HEK293 (cell line): ENCODE results near the gene BATF2.
A peak's percentile ranks its signal among the peaks of the same experiment; 100 is the strongest.

Experiments used
- BCL11B ChIP-seq: fragments of 450-650 bp; formaldehyde crosslinking; IDR thresholded peaks from 2 replicates; pipeline ENCODE4 v1.5.1; 2016; ENCODE audit warnings: low read depth, missing biosample characterization, missing genetic modification characterization
- KLF17 ChIP-seq: fragments of 450-650 bp; formaldehyde crosslinking; IDR thresholded peaks from 2 replicates; pipeline ENCODE4 v1.5.1; 2016; ENCODE audit warnings: missing biosample characterization, missing genetic modification characterization
- MZF1 ChIP-seq: fragments of 450-650 bp; formaldehyde crosslinking; IDR thresholded peaks from 2 replicates; pipeline ENCODE4 v1.5.1; 2017; ENCODE audit warnings: missing biosample characterization, missing genetic modification characterization, borderline replicate concordance
- PBX3 ChIP-seq: sonication (generic); formaldehyde crosslinking; IDR thresholded peaks from 2 replicates; pipeline ENCODE4 v1.8.1; 2022; ENCODE audit warnings: mild to moderate bottlenecking, moderate library complexity, missing genetic modification reagents
- PRDM1 ChIP-seq: fragments of 450-650 bp; formaldehyde crosslinking; IDR thresholded peaks from 2 replicates; pipeline ENCODE4; 2016; ENCODE audit warnings: missing biosample characterization, missing genetic modification characterization
- RBAK ChIP-seq: fragments of 450-650 bp; formaldehyde crosslinking; IDR thresholded peaks from 2 replicates; pipeline ENCODE4 v1.5.1; 2016; ENCODE audit warnings: missing biosample characterization, missing genetic modification characterization
- SP3 ChIP-seq: fragments of 450-650 bp; formaldehyde crosslinking; IDR thresholded peaks from 2 replicates; pipeline ENCODE4 v1.5.1; 2016; ENCODE audit warnings: missing biosample characterization, missing genetic modification characterization
- ZBTB20 ChIP-seq: fragments of 450-650 bp; formaldehyde crosslinking; IDR thresholded peaks from 2 replicates; pipeline ENCODE4 v1.5.1; 2016; ENCODE audit warnings: missing biosample characterization, missing genetic modification characterization
- ZBTB44 ChIP-seq: fragments of 450-650 bp; IDR thresholded peaks from 2 replicates; pipeline ENCODE4 v1.5.1; 2018; ENCODE audit warnings: missing biosample characterization, mild to moderate bottlenecking, missing genetic modification characterization
- ZFP69B ChIP-seq: fragments of 450-650 bp; formaldehyde crosslinking; IDR thresholded peaks from 2 replicates; pipeline ENCODE4 v1.5.1; 2016; ENCODE audit warnings: missing biosample characterization, missing genetic modification characterization
- ZNF214 ChIP-seq: fragments of 450-650 bp; formaldehyde crosslinking; IDR thresholded peaks from 2 replicates; pipeline ENCODE4 v1.5.1; 2017; ENCODE audit warnings: missing biosample characterization, mild to moderate bottlenecking, missing genetic modification characterization, borderline replicate concordance
- ZNF239 ChIP-seq: fragments of 450-650 bp; formaldehyde crosslinking; IDR thresholded peaks from 2 replicates; pipeline ENCODE4 v1.5.1; 2016; ENCODE audit warnings: missing biosample characterization, missing genetic modification characterization
- ZNF335 ChIP-seq: fragments of 450-650 bp; formaldehyde crosslinking; conservative IDR thresholded peaks from 2 replicates; pipeline ENCODE4 v1.5.1; 2016; ENCODE audit warnings: missing biosample characterization, missing genetic modification characterization
- ZNF433 ChIP-seq: fragments of 450-650 bp; formaldehyde crosslinking; IDR thresholded peaks from 2 replicates; pipeline ENCODE4 v1.5.1; 2016; ENCODE audit warnings: missing biosample characterization, missing genetic modification characterization, low read depth
- ZNF488 ChIP-seq: fragments of 450-650 bp; formaldehyde crosslinking; IDR thresholded peaks from 2 replicates; pipeline ENCODE4 v1.5.1; 2016; ENCODE audit warnings: missing biosample characterization, missing genetic modification characterization
- ZNF510 ChIP-seq: fragments of 450-650 bp; formaldehyde crosslinking; IDR thresholded peaks from 2 replicates; pipeline ENCODE4 v1.5.1; 2018; ENCODE audit warnings: mild to moderate bottlenecking, missing genetic modification characterization, missing biosample characterization; ENCODE audit not compliant: insufficient replicate concordance
- ZNF518A ChIP-seq: fragments of 450-650 bp; formaldehyde crosslinking; conservative IDR thresholded peaks from 2 replicates; pipeline ENCODE4 v1.5.1; 2016; ENCODE audit warnings: low read depth, missing biosample characterization, missing genetic modification characterization
- ZNF548 ChIP-seq: fragments of 450-650 bp; formaldehyde crosslinking; IDR thresholded peaks from 2 replicates; pipeline ENCODE4 v1.5.1; 2016; ENCODE audit warnings: missing biosample characterization, missing genetic modification characterization
- ZNF560 ChIP-seq: fragments of 450-650 bp; formaldehyde crosslinking; IDR thresholded peaks from 2 replicates; pipeline ENCODE4 v1.5.1; 2017; ENCODE audit warnings: missing biosample characterization, missing genetic modification characterization, borderline replicate concordance
- ZNF585B ChIP-seq: fragments of 450-650 bp; formaldehyde crosslinking; IDR thresholded peaks from 2 replicates; pipeline ENCODE4 v1.5.1; 2016; ENCODE audit warnings: missing biosample characterization, missing genetic modification characterization
- ZNF600 ChIP-seq: fragments of 450-650 bp; formaldehyde crosslinking; IDR thresholded peaks from 2 replicates; pipeline ENCODE4 v1.5.1; 2016; ENCODE audit warnings: missing biosample characterization, missing genetic modification characterization
- ZNF629 ChIP-seq: fragments of 450-650 bp; formaldehyde crosslinking; IDR thresholded peaks from 2 replicates; pipeline ENCODE4 v1.5.1; 2017; ENCODE audit warnings: missing biosample characterization, missing genetic modification characterization
- ZNF639 ChIP-seq: fragments of 450-650 bp; formaldehyde crosslinking; IDR thresholded peaks from 2 replicates; pipeline ENCODE4 v1.5.1; 2016; ENCODE audit warnings: missing biosample characterization, missing genetic modification characterization
- ZNF660 ChIP-seq: fragments of 450-650 bp; IDR thresholded peaks from 2 replicates; pipeline ENCODE4 v1.5.1; 2018; ENCODE audit warnings: missing biosample characterization, mild to moderate bottlenecking, missing genetic modification characterization
- ZNF707 ChIP-seq: fragments of 450-650 bp; formaldehyde crosslinking; IDR thresholded peaks from 2 replicates; pipeline ENCODE4 v1.5.1; 2016; ENCODE audit warnings: missing biosample characterization, missing genetic modification characterization

Gene BATF2

GRCh38 chr11:65013888-65014725 lies 17.3 kb upstream of the BATF2 start, which contains the start of gene ARL2 (continued):
- no peak for TF ChIP-seq ZNF488 (tag by site-specific recombination)
- peak; percentile 84 for TF ChIP-seq ZNF335 (tag by site-specific recombination)
- TF ChIP-seq ZNF214 (tag by site-specific recombination) = no peak
- no peak for TF ChIP-seq ZNF239 (tag by site-specific recombination)
- no peak for TF ChIP-seq ZBTB44 (tag by site-specific recombination)
- no peak for TF ChIP-seq ZNF548 (tag by site-specific recombination)
- no peak for TF ChIP-seq RBAK
- TF ChIP-seq ZNF660 (tag by site-specific recombination) = peak; percentile 59; the same call in 1 of the 2 replicates
- no peak for TF ChIP-seq PRDM1 (tag by site-specific recombination)
- TF ChIP-seq SP3 = peak; percentile 31; the same call in 1 of the 2 replicates
- TF ChIP-seq ZNF518A = no peak
- no peak for TF ChIP-seq ZNF585B
- TF ChIP-seq ZNF639 (tag by site-specific recombination) = 0 out of 2 replicates have a peak, but pooled peaks have one; percentile 10
- TF ChIP-seq ZFP69B = peak; percentile 76
- TF ChIP-seq ZNF629 = no peak; the same call in 1 of the 2 replicates
- no peak for TF ChIP-seq ZNF433 (tag by site-specific recombination)
- TF ChIP-seq BCL11B (tag by site-specific recombination) = no peak
- no peak for TF ChIP-seq PBX3 (CRISPR knock-in tag)
- TF ChIP-seq ZBTB20 (tag by site-specific recombination) = peak; percentile 88
- no peak; the same call in 1 of the 2 replicates for TF ChIP-seq ZNF707 (tag by site-specific recombination)
- TF ChIP-seq MZF1 (tag by site-specific recombination) = no peak
- no peak for TF ChIP-seq ZNF510 (tag by site-specific recombination)
- no peak for TF ChIP-seq ZNF560
- peak; percentile 6; the same call in 1 of the 2 replicates for TF ChIP-seq ZNF600 (tag by site-specific recombination)
- TF ChIP-seq KLF17 (tag by site-specific recombination) = peak; percentile 79
